Measurements from ENCODE around the gene SMIM45.

DNA sequence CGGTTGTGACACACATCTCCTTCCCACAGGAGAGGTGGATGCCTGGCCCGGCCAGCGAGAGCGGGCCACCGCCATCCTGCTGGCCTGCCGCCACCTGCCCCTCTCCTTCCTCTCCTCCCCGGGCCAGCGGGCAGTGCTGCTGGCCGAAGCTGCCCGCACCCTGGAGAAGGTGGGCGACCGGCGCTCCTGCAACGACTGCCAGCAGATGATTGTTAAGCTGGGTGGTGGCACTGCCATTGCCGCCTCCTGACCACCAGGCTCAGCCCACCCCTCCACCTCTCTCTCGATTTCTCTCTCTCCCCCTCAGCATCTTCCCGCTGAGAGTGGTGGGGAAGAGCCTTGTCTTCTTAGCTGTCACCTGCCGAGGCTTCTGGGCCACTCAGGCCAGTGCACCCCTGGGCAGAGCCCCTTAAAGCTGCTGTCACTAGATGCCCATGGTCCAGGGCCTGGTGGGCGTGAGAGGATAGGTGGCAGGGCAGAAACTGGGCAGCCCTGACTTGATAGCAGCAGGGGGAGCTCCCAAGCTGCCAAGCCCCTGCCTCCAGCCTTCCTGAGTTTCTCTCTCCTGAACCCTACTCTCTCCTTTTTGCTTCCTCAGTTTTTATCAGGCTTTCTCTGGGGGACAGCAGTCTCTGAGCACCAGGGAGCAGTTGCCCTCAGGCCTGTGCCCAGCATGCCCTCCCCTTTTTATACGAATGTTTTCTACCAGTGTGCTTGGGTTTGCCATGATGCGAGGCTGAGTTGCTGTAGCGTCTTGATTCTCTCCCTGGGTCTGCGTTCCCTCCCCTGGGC lies 46.3 kb upstream of the SMIM45 start:
- TF ChIP-seq, protein P1, sequence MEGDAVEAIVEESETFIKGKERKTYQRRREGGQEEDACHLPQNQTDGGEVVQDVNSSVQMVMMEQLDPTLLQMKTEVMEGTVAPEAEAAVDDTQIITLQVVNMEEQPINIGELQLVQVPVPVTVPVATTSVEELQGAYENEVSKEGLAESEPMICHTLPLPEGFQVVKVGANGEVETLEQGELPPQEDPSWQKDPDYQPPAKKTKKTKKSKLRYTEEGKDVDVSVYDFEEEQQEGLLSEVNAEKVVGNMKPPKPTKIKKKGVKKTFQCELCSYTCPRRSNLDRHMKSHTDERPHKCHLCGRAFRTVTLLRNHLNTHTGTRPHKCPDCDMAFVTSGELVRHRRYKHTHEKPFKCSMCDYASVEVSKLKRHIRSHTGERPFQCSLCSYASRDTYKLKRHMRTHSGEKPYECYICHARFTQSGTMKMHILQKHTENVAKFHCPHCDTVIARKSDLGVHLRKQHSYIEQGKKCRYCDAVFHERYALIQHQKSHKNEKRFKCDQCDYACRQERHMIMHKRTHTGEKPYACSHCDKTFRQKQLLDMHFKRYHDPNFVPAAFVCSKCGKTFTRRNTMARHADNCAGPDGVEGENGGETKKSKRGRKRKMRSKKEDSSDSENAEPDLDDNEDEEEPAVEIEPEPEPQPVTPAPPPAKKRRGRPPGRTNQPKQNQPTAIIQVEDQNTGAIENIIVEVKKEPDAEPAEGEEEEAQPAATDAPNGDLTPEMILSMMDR (IDR thresholded peaks at IDR 0.05), result no peak
- no peak for TF ChIP-seq ZFX (IDR thresholded peaks at IDR 0.05; ENCODE audit: borderline replicate concordance)

All from 22Rv1 (cell line).